B cell (primary cell): ENCODE measurements around the gene CLEC4A.

Experiments used
- EZH2 ChIP-seq: IDR thresholded peaks from 2 replicates; pipeline ENCODE4 v1.6.1; 2012; ENCODE audit warnings: borderline replicate concordance, low read depth, mild to moderate bottlenecking, moderate library complexity, low read length; ENCODE audit not compliant: insufficient read depth, poor library complexity, severe bottlenecking
- TF ChIP-seq, protein P1 (sequence below): fragments of 200-600 bp; IDR thresholded peaks from one replicate; pipeline ENCODE4 v1.8.0; 2022; ENCODE audit warnings: antibody characterized with exemption, mild to moderate bottlenecking

- TF ChIP-seq, protein P1, sequence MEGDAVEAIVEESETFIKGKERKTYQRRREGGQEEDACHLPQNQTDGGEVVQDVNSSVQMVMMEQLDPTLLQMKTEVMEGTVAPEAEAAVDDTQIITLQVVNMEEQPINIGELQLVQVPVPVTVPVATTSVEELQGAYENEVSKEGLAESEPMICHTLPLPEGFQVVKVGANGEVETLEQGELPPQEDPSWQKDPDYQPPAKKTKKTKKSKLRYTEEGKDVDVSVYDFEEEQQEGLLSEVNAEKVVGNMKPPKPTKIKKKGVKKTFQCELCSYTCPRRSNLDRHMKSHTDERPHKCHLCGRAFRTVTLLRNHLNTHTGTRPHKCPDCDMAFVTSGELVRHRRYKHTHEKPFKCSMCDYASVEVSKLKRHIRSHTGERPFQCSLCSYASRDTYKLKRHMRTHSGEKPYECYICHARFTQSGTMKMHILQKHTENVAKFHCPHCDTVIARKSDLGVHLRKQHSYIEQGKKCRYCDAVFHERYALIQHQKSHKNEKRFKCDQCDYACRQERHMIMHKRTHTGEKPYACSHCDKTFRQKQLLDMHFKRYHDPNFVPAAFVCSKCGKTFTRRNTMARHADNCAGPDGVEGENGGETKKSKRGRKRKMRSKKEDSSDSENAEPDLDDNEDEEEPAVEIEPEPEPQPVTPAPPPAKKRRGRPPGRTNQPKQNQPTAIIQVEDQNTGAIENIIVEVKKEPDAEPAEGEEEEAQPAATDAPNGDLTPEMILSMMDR: no peak
- no peak for TF ChIP-seq EZH2
These were observed 27.0 kb upstream of the CLEC4A start for GRCh38 chr12:8096281-8096915.
